ENCODE measurements around the gene KCTD1.

GRCh38 chr18:26536032-26536431 lies 12.3 kb downstream of the KCTD1 start:
- TF ChIP-seq MAX (IDR thresholded peaks at IDR 0.05) = no peak
- no peak for TF ChIP-seq REST (IDR thresholded peaks at IDR 0.05; ENCODE audit: low read depth)
- TF ChIP-seq EP300 (IDR thresholded peaks at IDR 0.05; ENCODE audit: borderline replicate concordance) = no peak
- TF ChIP-seq YY1 (IDR thresholded peaks at IDR 0.05; ENCODE audit: low read depth) = no peak
- no peak for TF ChIP-seq CEBPB (IDR thresholded peaks at IDR 0.05)
- TF ChIP-seq USF1 (IDR thresholded peaks at IDR 0.05) = no peak
- no peak for TF ChIP-seq FOXM1 (IDR thresholded peaks at IDR 0.05; ENCODE audit: borderline replicate concordance, low read depth)
- TF ChIP-seq EGR1 (IDR thresholded peaks at IDR 0.05) = no peak
- TF ChIP-seq NFIC (IDR thresholded peaks at IDR 0.05) = no peak
